GM11168 (cell line): ENCODE measurements around the gene TAMALIN.

Experiments used
- in situ Hi-C: fragments of 300-500 bp; cut with MboI; formaldehyde crosslinking; loops from one replicate; pipeline ENCODE4 v1.12.0; 2022; ENCODE audit warnings: low sequenced_read_pairs; ENCODE audit not compliant: unreplicated experiment

Gene TAMALIN

DNA sequence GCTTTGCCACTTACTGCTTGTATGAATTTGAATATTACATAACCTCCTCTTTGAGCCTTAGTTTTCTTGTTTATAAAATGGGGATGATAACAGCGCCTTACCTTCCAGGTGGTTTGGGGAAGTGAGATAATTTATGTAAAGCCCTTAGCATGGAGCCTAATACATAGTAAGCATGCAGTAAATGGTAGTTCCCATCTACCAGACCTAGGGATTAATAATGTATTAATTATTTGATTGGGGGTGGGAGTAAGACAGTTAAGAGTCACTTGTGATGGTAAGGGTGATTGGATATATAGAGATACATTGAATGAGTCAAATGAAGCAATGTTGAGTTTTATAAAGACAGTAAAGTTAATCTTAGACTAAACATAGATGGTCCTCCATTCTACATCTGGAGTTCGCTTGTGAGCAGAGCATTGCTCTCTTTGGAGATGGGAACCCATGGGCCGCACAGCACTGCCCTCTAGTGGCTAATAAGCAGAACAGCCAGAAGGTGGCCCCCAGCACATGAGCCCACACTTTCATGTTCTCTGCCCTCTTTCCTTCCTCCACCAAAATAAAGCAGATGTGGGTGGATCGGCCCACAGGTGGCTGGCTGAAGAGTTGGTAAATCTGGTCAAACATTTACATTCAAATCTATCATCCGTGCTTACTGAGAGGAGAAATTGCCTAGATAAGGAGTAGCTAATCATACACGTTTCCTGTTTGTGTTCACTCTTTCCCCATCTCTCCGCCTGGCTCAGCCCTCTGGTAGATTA, 26.5 kb upstream of the TAMALIN start:
- in situ Hi-C loops, result no loop called here

- in situ Hi-C loops, result no loop called here
Observed at GRCh38 chr12:51980809-51981127, 26.0 kb upstream of the TAMALIN start.

DNA sequence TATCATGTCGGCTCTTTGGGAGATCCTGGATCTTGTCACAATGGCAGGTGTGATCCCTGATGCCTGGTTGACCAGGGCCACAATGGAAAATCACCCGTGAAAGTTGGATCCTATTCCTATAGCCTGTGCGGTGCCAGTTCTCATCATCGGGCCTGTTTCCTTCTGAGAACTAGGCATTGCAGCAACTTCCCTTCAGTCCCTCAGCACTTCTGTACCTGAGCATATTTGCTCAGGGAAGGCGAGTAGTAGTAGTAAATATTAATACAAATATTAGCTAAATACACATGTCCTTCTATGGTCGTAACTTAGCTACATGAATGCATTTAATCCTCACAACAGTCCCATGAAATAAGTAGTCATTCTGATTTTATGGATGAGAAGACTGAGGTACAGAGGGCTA, 22.1 kb upstream of the TAMALIN start:
- in situ Hi-C loops, result no loop called here

DNA sequence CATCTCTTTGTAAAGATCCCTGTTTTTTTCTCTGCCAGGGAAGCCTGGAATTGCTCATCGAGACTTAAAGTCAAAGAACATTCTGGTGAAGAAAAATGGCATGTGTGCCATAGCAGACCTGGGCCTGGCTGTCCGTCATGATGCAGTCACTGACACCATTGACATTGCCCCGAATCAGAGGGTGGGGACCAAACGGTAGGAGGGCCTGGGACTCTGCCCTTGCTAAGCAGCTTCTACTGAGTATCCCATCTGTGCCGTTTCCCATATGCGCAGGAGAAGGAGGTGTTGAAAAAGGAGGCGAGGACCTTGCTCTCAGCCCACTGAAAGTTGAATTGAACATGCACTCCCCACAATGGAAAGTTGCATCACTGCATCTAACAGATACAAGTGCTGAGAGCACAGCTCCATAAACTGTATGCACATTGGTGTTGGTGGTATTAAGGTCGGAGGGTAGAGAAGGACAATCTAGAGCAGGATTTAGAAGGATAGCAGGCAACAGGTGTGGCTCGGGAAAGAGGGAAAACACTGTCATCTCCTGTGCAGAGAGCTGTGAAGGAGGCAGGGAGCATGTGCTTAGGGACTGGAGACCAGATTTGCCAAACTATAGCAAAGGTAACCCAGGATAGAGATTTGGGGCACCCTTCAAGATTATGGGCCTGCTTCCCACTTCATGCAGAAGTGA, 21.5 kb upstream of the TAMALIN start:
- in situ Hi-C loops, result no loop called here

- in situ Hi-C loops, result no loop called here
Observed at GRCh38 chr12:51986834-51987233, 19.9 kb upstream of the TAMALIN start.

GRCh38 chr12:51992246-51992645, 14.5 kb upstream of the TAMALIN start:
- in situ Hi-C loops, result no loop called here

GRCh38 chr12:51994539-51994820, 12.3 kb upstream of the TAMALIN start:
- in situ Hi-C loops, result no loop called here

DNA sequence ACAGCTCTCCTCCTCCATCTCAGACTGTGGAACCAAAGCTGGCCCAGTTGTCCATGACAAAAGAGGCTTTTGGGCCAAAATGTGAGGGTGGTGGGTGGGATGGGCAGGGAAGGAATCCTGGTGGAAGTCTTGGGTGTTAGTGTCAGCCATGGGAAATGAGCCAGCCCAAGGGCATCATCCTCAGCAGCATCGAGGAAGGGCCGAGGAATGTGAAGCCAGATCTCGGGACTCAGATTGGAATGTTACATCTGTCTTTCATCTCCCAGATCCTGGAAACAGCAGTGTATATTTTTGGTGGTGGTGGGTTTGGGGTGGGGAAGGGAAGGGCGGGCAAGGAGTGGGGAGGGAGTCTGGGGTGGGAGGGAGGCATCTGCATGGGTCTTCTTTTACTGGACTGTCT, 11.8 kb upstream of the TAMALIN start:
- in situ Hi-C loops, result no loop called here

DNA sequence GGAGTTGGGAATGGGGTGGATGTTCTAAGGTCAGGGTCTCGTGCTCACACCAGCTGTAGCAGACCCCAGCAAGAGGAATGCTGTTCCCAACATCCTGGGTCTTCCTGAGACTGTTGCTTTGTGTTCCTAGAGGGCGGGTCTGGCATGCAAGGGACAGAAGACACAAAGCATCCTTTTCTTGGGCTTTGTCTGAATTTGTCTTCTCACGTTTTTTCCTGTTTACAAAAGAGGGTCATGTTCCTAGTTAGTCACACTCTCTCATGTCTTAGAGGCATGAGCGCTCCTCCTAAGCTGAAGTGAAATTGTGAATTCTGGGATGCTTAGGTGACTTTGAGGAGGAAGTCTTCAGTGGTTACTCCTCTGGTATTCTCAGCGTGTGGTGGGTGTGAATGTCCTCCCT, 9.6 kb upstream of the TAMALIN start:
- in situ Hi-C loops, result no loop called here

GRCh38 chr12:52003016-52003550, 3.7 kb upstream of the TAMALIN start:
- in situ Hi-C loops, result no loop called here

DNA sequence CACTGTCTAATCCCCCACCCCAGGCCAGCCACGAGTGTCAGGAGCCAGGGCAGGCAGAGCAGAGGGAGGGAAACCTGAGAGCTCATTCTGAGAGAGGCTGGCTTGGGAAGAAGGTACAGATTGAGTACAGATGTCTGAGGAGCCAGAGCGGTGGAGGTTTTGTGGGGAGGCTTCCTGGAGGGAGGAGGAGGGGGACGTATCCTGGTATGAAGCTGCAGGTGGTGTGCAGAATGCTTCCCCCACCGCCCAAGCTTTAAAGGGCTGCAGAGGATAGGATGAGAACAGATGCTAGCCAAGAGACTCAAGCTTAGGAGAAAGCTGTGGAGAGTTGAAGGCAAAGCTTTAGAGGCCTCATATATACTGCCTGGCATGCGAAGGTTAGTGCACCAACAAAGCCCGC, 3.2 kb upstream of the TAMALIN start:
- in situ Hi-C loops, result no loop called here

GRCh38 chr12:52004042-52004648, 2.6 kb upstream of the TAMALIN start:
- in situ Hi-C loops, result no loop called here

DNA sequence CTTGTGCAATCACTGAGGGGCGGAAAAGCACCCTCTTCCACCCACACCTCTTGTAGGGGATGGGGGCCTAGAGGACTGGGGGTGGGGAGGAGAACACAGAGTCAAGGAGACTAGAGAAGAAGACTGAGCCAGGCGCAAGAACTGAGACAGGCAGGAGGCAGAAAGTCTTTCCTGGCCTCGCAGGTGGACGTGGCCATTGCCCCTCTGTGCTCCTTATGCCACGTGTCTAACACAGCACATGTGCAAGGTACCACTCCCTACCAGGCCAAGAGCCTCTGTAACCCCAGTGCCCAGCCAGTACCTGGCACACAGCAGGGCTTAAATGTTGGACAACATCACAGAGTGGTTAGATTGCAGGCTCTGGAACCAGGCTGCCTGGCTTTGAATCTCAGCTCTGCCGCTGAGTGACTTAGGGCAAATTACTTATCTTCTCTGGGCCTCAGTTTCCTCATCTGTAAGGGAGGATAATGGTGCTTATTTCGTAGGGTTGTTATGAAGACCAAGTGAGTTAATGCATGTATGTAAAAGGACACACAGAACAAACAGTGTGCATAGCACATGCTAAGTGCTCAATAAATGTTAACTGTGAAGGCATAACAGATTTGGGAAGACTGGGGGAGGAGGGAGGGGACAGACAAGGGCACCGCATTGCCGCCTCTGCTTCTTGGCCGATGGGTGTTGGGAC, 1.4 kb upstream of the TAMALIN start:
- in situ Hi-C loops, result no loop called here

- in situ Hi-C loops, result no loop called here
Observed at GRCh38 chr12:52005903-52006703, 643 bp upstream of the TAMALIN start.

DNA sequence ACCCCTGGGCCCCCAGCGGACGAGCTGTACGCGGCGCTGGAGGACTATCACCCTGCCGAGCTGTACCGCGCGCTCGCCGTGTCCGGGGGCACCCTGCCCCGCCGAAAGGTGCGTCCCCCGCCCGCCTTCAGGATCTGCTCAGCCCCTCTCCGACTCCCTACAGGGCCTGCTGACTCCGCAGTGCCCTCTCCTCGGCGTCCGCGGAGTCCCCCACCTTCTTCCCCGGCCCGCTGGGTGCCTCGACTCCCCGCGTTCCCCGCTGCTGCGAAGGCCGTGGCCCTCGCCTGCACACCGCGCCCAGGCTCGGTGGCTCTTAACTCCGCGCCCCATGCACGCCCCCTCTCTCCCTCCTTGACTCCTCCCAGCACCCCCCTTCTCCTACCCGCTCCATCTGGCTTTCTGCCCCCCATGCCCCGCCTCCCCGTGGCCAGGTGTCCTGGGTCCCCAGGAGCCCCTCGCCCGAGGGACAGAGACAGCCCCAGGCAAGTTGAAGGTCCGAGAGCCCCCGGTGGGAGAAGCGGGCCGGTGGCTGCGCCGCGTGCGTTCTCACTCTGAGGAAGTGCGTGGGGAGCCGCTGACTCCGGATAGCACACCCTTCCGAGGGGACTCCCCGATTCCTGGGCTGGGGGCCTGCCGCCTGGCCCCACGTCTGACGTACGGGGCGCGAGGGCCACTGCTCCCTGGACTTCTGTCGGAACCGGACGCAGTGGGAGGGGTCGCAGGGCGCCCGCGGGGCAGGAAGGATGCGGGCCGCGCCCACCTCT, 594 bp downstream of the TAMALIN start:
- in situ Hi-C loops, result no loop called here

GRCh38 chr12:52007982-52008510, 1.3 kb downstream of the TAMALIN start:
- in situ Hi-C loops, result no loop called here

GRCh38 chr12:52009081-52009751, 2.5 kb downstream of the TAMALIN start:
- in situ Hi-C loops, result no loop called here

- in situ Hi-C loops, result no loop called here
Observed at GRCh38 chr12:52010152-52010622, 3.4 kb downstream of the TAMALIN start.
